GM21515 (cell line): ENCODE data around the gene TINAGL1.

Experiments used
- ATAC-seq: cut with Tn5 transposase; IDR thresholded peaks from one replicate; pipeline ENCODE4 v1.9.1; 2021; ENCODE audit not compliant: unreplicated experiment

TINAGL1 gene

DNA sequence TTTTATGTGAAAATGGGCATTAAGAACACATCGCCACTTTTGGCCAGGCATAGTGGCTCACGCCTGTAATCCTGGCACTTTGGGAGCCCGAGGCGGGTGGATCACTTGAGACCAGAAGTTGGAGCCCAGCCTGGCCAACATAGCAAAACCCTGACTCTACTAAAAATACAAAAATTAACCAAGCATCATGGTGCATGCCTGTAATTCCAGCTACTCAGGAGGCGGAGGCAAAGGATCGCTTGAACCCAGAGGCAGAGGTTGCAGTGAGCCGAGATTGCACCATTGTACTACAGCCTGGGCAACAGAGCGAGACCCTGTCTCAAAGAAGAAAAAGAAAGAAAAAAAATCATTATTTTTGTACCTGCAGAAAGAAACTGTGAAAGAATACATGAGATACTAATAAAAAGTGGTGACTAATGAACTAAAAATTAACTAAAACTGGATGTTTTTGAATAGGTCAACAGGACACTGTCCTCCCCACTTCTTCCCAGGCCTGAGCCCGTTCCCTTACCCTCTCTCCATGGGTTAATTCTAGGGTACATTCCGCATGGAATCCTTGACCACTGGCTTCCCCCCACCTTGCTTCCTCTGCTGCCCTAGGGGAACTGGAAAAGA is 8.3 kb upstream of the TINAGL1 start:
- no peak for ATAC-seq

DNA sequence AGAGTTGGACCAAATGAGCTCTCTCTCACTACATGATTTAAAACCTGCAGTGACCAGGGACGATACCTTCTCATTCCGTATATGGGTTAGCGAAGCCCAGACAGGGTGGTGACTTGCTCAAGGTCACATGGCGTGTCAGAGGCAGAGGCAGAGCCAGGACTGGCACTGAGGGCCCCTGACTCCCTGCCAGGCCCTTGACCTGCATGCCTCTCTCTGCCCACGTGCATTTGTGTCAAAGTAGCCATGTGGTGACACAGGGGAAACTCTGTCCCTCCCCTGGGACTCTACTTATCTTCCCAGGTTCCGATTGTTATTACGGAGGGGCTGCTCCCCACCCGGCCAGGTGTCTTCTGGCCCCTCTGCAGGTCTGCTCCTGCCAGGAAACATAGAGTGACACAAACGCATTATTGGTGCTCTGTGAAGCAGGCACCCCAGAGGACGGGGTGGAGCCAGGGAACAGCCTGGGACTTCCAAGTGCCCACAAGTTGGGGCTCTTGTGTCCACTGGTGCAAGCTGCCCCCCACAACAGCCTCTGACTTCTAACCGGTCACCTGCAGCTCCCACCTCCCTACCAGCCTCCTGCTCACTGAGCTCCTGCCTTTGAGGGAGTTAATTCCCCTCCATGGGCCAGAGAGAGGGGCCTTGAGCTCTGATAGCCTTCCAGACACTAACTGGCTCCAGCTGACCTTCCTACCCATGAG is 7.3 kb upstream of the TINAGL1 start:
- no peak for ATAC-seq

DNA sequence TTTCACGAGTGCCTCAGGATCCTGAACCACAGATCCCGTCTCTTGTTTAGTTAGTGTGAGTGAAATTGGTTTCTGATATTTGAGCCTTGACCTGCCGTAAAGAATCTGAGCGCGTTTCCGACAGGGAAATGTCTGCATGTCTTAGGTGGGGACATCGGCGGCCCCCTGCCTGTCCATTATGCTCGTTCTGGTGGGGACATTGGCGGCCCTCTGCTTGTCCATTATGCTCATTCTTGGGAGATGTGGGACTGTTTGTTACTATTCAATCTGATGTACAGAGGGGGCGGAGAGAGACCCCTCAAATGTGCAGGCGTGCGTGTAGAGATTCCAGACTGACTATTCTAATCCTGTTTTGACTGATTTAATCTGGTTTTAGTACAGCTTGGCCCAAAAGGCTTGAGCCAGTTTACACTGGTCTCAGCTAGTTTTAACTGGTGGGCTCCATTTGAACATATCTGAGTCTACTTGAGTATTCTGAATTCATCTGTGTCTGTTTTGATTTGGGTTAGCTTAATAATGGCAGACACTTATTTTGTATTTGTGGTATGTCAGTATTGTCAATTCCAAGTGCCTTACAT is 6.6 kb upstream of the TINAGL1 start:
- ATAC-seq: no peak

DNA sequence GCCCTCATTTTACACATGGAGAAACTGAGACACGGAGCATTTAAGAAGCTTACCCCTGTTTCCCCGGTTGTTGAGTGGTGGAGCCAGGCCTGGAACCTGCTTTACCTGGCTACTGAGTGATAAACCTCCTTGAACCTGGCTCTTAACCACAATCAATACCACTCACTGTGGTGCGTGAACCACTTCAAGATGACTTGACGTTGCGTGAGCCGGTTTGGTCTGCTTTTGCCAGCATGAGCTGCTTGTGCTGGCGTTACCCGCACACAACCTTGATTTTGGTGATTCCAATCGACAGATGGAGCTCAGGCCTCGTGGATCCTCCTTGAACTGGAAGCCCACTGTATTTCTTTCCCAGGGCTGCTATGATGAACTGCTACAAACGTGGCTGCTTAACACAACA is 6.1 kb upstream of the TINAGL1 start:
- no peak for ATAC-seq

DNA sequence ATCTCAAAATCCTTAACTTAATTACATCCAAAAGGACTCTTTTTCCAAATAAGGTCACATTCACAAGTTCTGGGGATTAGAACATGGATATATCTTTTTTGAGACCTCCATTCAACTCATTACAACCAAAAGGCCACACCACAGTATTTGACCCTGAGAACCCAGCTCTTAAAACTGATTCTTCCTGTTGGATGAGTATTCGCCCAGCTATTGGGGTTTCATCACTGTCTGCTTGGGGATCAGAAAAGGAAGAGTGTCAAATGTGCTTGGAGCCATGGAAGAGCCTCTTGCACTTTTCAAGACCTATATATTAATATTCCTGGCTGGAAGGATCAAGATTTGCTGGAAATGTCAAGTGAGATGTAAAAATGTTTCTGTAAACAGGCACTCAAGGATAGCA is 5.4 kb upstream of the TINAGL1 start:
- no peak for ATAC-seq

DNA sequence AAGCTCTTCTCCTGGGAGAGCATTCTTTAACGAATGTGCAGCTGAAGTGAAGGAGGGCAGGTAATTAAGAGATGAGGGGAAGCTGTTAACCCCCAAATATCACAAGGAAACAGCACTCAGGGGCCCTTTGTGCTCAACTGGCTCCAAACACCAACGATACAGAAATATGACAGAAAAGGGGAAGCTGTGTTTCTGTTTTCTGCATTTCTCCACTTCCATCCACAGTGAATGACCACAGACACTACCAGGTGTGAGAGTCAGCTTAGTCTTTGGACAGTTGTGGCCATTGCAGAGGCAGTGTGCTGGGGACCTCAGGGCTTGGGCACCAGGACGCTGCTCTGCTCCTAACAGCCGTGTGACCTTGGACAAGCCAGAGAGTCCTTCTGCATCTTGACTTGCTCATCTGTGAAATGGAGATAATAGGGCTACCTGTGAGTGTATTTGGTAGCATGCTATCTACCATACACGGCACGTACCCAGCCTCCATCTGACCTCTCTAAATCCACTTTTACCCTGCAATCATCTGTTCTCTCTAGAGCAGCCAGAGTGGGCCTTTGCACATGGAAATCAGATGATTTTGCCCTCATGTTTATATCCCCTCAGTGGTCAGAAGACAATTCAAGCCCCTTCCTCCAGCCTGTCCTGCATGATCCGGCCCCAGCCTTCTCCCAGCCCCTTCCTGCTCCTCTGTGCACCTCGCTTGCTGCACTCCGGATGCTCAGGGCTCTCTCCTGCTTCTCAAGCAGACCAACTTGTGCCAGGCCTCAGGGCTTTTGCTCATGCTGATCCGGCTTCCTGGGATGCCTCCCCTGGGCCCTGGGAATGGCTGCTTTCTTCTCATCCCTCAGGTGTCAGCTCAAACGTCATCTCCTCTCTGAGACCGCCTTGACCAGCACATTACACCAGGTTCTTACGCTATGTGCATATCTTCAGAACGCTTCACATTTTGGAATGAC is 4.7 kb upstream of the TINAGL1 start:
- no peak for ATAC-seq

DNA sequence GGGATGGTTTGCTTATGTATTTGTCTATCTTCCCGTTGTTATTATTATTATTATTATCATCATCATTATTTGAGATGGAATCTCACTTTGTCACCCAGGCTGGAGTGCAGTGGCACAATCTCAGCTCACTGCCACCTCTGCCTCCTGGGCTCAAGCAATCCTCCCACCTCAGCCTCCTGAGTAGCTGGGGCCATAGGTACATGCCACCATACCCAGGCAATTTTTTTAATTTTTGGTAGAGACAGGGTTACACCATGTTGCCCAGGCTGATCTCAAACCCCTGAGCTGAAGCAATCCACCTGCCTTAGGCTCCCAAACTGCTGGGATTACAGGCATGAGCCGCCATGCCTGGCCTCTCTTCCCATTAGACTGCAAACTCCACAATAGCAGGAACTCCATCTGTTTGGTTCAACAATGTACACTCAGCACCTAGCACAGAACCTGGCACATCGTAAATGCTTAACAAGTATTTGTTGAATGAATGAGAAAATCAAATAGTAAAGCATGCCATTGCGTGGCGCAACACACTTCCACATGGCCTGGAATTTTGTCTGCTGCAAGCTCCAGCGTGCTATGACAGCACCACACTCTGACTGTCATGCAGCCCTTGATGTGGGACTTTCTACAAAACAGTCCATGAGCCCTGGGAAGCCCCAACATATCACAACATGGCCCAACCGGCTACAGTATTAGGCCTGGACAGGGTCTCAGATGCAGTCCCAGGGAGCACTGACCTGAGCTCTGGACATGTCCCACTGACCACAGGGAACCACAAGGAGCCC is 3.8 kb upstream of the TINAGL1 start:
- ATAC-seq: no peak

DNA sequence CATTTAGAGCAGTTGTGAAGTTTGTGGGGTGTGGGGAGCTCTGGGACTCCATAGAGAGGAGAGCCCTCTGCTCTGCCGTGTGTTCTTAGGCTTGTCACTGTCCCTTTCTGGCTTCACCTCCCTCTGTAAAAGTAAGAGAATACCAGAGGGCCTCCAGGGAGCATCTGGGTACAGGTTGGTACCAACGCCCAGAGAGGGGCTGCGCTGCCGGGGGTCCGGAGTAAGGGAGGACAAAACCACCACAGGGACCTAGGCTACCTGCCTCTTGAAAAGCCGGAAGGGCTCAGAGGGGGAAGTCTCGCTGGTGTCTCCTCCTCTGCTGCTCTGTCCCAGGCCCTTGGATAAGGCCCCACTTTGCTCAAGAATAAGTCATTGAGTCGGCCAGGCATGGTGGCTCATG is 3.1 kb upstream of the TINAGL1 start:
- ATAC-seq: no peak

DNA sequence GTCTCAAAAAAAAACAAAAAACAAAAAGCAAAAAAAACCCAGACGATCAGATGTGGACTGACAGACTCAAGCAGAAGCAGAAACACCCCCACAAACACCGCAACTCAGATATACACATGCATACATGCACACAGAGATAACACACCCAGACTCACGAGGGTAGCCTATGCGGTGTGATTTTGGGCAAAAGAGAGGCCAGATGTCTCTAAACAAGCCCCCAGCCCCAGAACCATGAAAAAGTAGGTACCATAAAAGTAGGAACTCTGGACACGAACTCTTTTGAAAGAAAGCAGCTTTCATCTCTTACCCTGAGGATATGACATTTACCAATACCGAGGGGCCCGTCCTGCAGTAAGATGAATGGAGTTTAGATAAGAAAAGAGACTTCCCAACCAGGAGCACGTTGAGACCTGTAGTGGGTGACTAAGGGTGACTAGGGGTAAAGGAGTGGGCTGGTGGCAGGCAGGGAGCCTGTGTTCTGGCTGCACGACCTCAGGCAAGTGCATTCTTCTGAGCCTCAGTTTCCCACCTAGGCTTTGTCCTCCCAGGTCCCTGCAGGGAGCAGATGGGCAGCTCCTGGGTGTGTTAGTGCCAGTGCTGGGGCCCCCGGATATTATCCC is 1.5 kb upstream of the TINAGL1 start:
- ATAC-seq: no peak

DNA sequence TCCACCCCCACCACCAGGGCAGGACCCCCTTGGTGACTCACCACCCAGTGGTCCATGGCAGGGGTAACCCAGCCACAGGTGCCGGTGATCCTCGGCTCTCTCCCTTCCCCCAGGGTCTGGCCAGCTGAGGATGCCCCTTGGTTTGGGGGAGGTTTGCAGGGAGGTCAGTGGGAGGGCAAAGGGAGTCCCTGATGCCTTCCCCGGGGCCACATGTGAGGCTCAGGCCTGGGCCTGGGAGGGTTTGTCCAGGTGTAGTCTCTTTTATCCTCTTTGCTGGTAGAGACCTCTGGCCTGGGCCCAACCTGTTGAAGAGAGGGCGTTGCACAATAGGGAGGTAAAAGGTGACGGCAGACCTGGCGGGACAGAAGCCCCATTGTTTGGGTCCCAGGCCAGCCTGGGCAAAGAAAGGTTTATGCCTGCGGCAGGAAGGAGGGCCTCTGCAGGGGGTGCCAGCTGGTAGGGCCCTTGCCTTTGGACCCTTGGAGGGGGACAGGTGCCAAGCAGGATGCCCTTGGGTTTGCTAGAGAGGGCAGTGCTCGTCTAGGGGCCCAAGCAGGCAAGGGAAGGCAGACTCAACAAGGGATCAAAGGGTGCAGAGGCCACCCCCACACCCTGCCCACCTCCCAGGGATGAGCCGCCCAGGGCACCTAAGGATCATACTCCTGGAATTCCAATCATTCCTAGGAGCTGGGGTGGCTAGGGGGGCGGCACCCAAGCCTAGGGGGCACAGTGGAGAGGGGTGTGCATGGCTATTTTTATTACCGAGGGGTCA is 760 bp upstream of the TINAGL1 start:
- ATAC-seq: no peak

DNA sequence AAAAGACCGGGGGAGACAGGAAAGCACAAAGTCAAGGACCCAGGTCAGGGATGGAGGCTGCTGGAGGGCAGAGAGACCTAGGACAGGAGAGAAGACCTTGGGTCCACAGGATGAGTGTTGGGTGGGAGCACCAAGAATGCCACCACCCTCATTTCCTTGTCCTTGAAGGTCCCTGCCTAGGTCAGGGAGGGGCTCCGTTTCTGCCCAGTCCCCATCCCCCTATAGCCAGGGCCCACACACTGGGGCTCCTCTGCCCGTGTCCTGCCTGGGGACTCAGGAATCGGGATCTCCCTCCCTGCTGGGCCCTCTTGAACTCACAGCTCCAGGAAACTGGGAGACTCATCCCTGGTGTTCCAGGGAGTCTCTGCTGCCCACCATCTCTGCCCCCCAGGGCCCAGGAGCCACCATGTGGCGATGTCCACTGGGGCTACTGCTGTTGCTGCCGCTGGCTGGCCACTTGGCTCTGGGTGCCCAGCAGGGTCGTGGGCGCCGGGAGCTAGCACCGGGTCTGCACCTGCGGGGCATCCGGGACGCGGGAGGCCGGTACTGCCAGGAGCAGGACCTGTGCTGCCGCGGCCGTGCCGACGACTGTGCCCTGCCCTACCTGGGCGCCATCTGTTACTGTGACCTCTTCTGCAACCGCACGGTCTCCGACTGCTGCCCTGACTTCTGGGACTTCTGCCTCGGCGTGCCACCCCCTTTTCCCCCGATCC is 584 bp downstream of the TINAGL1 start:
- ATAC-seq: no peak

DNA sequence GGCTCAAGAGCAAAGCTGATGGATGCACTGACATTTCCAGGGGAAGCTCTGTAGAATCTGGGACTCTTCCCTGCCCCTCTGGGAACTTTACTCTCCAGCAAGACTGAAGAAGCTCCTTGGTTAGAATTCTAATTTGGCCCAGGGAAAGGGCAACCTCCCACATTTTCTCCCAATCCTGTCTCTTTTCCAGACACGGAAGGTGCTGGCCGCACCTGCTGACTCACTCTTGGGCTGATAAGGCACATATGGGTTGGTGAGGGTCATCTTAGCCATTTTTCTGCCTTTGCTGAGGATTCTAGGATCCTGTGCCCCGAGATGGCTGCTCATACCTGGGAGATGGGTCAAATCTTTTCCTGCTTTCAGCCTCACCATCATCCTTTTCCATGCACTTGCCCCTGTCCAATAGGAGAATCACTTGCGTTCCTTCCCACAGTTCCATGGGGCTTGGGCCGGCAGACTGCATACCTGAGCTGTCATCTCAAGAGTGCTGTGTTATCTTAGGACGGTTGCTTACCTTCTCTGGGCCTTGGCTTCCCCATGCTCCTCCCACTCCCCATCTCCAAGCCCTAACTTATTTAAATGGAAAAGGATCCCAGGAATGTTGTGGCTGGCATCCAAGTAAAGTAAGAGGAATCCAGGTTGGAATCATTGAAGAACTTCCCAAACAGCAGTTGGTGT is 1.3 kb downstream of the TINAGL1 start:
- no peak for ATAC-seq

DNA sequence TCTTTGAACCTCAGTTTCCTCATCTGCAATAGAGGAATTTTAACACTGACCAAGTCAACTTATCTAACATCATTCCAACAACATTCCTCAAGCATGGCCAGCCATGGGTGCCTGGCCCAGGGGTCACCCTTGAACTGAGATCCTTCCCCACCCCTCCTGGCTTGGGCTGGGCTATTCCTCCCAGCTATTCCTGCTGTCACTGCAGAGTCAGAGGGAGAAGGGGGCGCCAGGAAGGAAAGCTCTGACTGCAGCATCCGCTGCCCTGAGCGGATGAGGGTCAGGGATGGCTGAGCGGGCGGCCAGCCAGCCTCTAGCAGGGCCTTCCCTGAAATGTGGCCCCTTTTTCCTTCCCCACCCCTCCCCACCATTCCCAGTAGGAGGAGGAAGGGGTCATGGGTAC is 3.1 kb downstream of the TINAGL1 start:
- ATAC-seq: no peak

DNA sequence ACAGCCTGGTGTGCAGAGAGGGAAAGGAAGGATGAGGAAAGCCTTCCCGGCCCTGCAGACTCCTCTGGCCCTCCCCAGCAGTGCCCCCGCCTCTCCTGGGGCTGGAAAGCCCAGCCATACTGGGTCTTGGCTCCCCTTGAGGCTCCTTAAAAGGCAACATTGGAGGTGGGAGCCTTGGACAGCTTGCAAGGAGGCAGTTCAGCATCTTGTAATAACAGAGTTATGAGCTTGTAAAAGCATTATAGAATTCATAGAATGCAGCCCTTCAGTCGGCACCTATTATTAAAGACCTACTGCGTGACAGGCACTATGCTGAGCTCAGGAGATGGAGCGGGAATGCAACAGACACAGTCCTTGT is 4.2 kb downstream of the TINAGL1 start:
- no peak for ATAC-seq

DNA sequence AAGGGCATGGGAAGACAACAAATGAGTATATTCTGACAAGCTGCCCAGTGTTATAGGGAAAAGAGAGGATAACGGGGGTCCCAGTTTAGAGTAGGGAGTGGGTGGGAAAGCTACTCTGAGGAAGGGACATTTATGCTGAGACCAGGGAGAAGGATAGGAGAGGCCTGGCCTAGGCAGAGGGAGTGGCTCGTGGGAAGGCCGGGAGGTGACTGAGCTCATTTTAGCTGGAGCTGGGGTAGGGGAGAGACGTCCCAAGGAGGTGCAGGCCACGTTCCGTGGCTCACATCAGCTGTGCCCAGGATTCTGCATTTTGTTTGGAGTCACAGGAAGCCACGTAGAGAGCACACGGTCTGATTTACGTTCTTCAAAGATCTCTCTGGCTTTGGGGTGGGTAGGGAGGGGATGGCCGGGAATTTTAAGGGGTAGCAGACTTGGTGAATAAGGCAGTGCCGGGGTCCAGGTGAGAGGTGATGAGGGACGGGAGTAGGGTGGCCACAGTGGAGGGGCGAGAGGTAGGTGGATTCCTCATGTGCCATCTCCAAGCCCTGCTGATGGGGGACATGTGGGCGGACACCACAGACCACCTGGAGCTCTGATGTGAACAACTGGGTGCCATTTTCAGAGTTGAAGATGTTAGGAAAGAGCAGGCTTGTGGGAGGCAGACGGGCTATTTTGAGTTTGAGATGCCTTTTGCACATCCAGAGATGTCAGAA is 4.7 kb downstream of the TINAGL1 start:
- ATAC-seq: no peak

DNA sequence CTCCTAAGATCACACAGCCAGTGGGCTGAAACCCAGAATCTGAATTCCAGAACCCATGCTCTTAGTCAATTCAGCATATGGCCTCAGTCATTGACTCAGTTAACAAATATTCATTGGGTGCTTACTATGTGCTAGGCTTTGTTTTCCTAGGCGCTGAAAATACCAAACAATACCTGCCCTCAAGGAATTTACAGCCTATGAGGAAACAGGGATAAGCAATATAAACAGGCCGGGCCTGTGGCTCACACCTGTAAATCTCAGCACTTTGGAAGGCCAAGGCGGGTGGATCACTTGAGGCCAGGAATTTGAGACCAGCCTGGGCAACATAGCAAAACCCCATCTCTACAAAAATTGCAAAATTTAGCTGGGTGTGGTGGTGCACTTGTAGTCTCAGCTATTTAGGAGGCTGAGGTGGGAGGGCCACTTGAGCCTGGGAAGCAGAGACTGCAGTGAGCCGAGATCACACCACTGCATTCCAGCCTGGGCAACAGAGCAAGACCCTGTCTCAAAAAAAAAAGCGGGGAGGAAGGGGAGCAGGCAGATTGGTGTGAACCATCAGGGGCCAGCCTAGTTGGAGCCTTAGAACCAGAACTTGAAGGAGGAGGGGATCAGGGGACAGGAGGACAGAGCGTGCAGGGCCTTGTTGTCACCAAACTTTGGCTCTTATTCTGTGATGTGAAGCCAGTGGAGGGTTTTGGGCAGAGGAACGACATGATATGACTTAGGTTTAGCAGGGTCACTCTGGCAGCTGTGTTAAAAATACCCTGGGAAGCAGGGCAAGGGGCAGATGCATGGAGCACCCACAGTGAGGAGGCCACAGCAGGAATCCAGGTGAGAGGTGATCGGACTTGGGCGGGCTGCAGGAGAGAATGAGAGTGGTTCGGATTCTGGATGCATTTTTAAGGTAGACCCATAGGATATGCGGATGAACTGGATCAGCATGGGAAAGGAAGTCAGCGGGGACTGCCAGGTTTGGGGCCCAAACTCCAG is 5.8 kb downstream of the TINAGL1 start:
- ATAC-seq: no peak
